ENCODE data around the gene GALM.

- TF ChIP-seq POLR2A (IDR thresholded peaks at IDR 0.05) (peak; percentile 70 to 98), CTCF (IDR thresholded peaks at IDR 0.05) (peak in 1 of 6 experiments; percentile 2)
Measured at GRCh38 chr2:38665854-38666555, at the start of gene GALM.

Data from adrenal gland (tissue), 5 donors.